HG02588 (cell line): Measurements from ENCODE around the gene LTV1.

Source experiments
- ATAC-seq: cut with Tn5 transposase; IDR thresholded peaks from one replicate; pipeline ENCODE4 v1.9.1; 2021; ENCODE audit warnings: mild to moderate bottlenecking, moderate library complexity; ENCODE audit not compliant: unreplicated experiment

LTV1 gene

DNA sequence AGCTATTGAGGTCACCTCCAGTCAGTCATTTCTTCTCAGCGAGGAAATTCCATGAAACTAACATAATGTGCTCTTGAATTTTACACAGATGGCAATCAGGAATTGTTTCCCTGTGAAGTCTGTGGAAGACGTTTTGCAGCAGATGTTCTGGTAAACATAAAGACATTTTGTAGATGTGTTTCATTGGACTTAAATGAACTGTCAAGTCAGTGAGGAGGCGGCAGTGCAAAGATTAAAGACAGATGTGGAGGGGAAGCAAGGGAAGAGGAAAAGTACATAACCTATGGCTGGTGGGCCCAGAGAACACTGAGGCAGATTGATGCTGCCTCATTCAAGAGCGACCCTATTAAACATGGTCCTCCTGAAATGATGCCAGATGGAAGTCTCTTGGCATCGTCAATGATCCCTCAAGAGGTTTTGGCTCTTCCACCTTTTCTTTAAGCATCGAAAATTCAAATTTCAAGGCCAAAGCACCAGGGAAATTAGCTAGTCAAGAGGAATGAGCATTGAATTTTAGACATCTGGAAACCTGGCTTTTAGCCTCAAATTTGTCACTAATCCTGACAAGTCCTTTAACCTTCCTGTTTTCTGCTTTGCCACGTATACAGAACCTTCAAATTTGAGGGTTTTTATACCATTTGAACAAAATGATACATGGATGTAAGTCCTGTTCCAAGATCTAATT is 41.2 kb downstream of the LTV1 start:
- no peak for ATAC-seq

DNA sequence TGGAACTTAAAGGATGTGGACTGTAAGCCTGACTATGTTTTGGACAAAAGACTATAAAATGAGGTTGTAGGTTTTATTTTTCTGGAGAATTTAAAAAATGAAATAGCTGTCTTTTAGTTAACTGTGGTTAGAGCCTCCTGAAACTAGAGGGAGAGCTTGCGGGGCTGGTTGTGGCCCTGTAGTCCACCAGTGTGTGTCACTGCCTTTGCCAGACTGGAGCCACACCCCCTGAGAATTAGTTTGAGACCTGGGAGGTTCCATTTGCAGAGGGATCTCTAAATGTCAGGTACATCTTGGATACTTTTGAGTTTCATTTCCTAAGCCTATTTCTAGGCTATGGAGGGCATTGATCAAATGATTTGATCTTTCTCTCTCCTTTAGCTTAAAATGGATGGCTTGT is 42.0 kb downstream of the LTV1 start:
- ATAC-seq: no peak

DNA sequence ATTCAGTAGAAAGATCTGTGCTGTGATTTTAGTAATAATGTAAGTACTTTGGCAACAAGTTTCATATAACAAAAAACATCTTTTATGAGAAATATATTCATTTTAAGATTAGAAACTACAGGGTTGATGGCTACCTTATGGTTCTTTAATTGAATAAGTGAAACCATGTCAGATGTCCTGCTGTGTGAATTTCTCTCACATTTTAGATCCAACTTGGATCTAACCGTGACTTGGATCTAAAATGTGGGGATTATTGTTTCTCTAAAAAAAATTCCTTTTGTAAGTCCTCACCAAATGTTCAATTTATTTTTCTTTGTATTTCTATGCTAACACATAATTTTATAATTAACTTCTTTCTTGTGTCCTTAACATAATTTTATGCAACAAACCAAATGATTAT is 51.5 kb downstream of the LTV1 start:
- ATAC-seq: no peak

GRCh38 chr6:143896126-143896860 is 53.2 kb downstream of the LTV1 start:
- ATAC-seq: no peak

DNA sequence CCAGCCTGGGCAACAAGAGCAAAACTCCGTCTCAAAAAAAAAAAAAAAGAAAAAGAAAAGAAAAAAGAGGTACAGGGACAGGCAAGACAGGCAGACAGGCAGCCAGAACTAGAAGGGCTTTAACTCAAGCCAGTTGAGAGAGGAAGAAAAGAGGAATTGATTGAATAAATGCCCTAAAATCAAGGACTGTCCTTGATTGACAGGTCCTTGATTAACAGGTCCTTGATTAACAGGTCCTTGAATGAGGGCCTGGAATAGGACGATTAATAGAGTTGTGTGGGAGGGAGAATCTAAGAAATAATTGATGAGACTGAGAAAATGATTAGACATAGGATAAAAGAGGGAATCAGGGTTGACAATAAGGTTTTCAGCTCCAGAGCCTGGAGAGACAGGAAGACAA is 57.2 kb downstream of the LTV1 start:
- ATAC-seq: no peak

DNA sequence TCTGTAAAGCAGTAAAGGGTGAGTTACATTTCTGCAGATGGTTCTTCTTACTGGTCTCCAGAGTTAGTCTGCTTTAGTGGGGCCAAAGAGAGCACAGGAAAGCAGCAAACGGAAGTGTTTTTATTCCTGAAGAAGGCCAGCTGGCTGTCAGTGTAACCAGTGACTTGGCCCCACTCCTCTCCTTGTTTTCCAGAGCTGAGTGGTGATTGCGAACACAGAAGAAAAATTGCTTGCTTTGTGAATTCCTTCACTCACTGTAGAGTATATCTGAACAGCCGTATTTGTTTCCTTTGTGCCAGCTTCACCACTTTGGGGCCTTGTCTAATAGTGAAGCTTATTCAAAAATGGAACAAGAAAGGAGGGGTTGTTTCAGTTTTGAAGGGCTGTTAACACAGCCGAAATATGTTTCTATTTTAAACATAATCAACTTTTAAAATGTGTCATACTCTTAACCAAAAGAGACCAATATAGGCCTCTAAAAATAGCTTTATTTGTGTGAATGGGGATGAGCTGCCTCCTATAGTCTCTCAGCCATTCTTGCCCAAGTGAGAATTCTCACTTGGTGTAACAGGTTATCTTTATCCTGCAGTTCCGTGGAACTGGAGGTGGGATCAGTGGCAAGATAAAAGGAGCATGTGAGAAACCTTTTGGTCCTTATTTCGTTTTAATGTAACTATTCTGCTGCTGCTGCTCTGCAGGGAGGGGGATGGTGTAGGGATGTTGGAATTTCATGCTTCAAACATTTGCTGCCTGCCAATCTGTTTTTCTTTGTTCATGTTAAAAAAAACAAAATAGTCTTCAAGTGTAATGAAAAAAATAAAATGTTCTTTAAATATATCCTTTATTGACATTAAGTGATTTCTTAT is 59.0 kb downstream of the LTV1 start:
- ATAC-seq: peak; percentile 94

DNA sequence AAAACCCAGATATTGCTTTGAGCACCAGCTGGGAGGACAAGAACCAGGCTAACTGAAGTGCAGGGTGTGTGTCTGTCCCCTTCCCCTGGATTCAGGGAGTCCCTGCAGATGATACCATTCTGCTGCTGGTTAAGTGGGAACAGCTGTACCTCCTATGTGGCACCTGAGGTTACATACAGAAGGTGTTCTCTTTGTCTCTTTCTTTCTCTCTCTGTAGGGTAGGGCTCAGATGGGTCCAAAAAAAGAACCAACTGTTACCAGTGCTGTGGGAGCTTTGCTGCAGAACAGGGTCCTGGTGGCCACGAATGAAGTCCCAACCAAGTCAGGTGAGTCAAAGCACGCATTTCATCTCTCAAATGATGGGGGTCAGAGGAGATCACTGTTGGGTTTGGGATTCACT is 59.7 kb downstream of the LTV1 start:
- no peak for ATAC-seq

GRCh38 chr6:143911028-143911427 is 67.9 kb downstream of the LTV1 start:
- ATAC-seq: no peak

DNA sequence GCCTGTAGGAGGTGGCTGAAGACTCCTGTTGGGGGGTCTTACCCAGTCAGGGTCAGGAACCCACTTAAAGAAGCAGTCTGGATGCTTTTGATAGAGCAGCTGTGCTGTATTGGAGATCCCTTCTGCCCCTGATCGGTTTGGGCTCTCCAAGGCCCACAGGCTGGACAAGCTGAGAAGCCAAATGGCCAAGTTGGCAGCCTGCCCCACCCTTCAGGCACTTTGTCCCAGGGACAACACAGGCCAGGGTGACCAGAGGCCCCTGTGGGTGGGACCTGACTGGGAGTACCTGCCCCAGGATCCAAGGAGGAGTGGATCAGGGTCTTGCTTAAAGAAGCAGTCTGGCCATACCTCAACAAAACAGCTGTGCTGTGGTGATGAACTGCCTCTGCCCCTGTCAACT is 69.5 kb downstream of the LTV1 start:
- no peak for ATAC-seq
